HepG2 (cell line): Measurements from ENCODE around the gene MYADML2. TPM values are rescaled to one million over a fixed set of nuclear protein-coding genes. Genes with fewer than 3 reads are reported as not detected.

Source experiments
- ATF6 ChIP-seq: sonication (generic); formaldehyde crosslinking; conservative IDR thresholded peaks from 2 replicates; pipeline ENCODE4 v1.4.0; 2020; ENCODE audit warnings: missing genetic modification reagents
- CREM ChIP-seq, 2 experiments: sonication (generic) in 1 of 2; formaldehyde crosslinking in 1 of 2; IDR thresholded peaks; 2 replicates each; pipeline versions ENCODE4 v1.4.0 to v1.6.1; 2016 to 2020; ENCODE audit warnings: antibody characterized with exemption in 1 of 2, mild to moderate bottlenecking in 1 of 2, missing genetic modification reagents in 1 of 2
- DMAP1 ChIP-seq: IDR thresholded peaks from 2 replicates; pipeline ENCODE4 v1.6.1; 2016
- DR1 ChIP-seq: sonication (generic); formaldehyde crosslinking; IDR thresholded peaks from 2 replicates; pipeline ENCODE4 v1.8.0; 2021; ENCODE audit warnings: mild to moderate bottlenecking, missing genetic modification reagents, inconsistent platforms
- ISX ChIP-seq: sonication (generic); formaldehyde crosslinking; conservative IDR thresholded peaks from 2 replicates; pipeline ENCODE4 v1.5.0; 2020; ENCODE audit warnings: missing genetic modification reagents
- JUNB ChIP-seq: sonication (generic); formaldehyde crosslinking; IDR thresholded peaks from 2 replicates; pipeline ENCODE4 v1.8.0; 2022; ENCODE audit warnings: missing genetic modification reagents, mild to moderate bottlenecking, borderline replicate concordance
- KLF16 ChIP-seq, 2 experiments: sonication (generic) in 1 of 2; formaldehyde crosslinking in 1 of 2; IDR thresholded peaks; 2 replicates each; pipeline versions ENCODE4 v1.6.1 to v1.8.0; 2016 to 2023; ENCODE audit warnings: missing genetic modification reagents in 2 of 2, missing compliant biosample characterization in 1 of 2
- MAF1 ChIP-seq: sonication (generic); formaldehyde crosslinking; IDR thresholded peaks from 2 replicates; pipeline ENCODE4 v1.5.0; 2020; ENCODE audit warnings: missing genetic modification reagents, borderline replicate concordance
- RAD51 ChIP-seq: fragments of 450-650 bp; IDR thresholded peaks from 2 replicates; pipeline ENCODE4 v1.6.1; 2016; ENCODE audit warnings: borderline replicate concordance
- TBX2 ChIP-seq: sonication (generic); formaldehyde crosslinking; IDR thresholded peaks from 2 replicates; pipeline ENCODE4 v1.5.0; 2020; ENCODE audit warnings: missing genetic modification reagents, mild to moderate bottlenecking, borderline replicate concordance
- TERF1 ChIP-seq: sonication (generic); formaldehyde crosslinking; IDR thresholded peaks from 2 replicates; pipeline ENCODE4 v1.8.0; 2022; ENCODE audit warnings: mild to moderate bottlenecking, missing genetic modification reagents, moderate library complexity
- ZKSCAN5 ChIP-seq: sonication (generic); formaldehyde crosslinking; IDR thresholded peaks from 2 replicates; pipeline ENCODE4 v1.5.1; 2020; ENCODE audit warnings: mild to moderate bottlenecking, missing genetic modification reagents
- ZNF17 ChIP-seq: sonication (generic); formaldehyde crosslinking; IDR thresholded peaks from 2 replicates; pipeline ENCODE4 v1.5.0; 2020; ENCODE audit warnings: mild to moderate bottlenecking, missing genetic modification reagents
- ZNF292 ChIP-seq: sonication (generic); formaldehyde crosslinking; IDR thresholded peaks from 2 replicates; pipeline ENCODE4 v1.8.1; 2022; ENCODE audit warnings: mild to moderate bottlenecking, low read depth, missing genetic modification reagents, borderline replicate concordance
- ZNF329 ChIP-seq: sonication (generic); formaldehyde crosslinking; IDR thresholded peaks from 2 replicates; pipeline ENCODE4 v1.9.0; 2021; ENCODE audit warnings: low read depth, mild to moderate bottlenecking, missing genetic modification reagents
- ZNF331 ChIP-seq: sonication (generic); formaldehyde crosslinking; IDR thresholded peaks from 2 replicates; pipeline ENCODE4 v1.4.0; 2020; ENCODE audit warnings: missing genetic modification reagents
- ZNF337 ChIP-seq: sonication (generic); formaldehyde crosslinking; IDR thresholded peaks from 2 replicates; pipeline ENCODE4 v1.5.1; 2020; ENCODE audit warnings: missing genetic modification reagents, low read depth, mild to moderate bottlenecking, borderline replicate concordance
- ZNF468 ChIP-seq: sonication (generic); formaldehyde crosslinking; IDR thresholded peaks from 2 replicates; pipeline ENCODE4 v1.8.0; 2022; ENCODE audit warnings: mild to moderate bottlenecking, moderate library complexity, missing genetic modification reagents
- ZNF788 ChIP-seq: sonication (generic); formaldehyde crosslinking; IDR thresholded peaks from 2 replicates; pipeline ENCODE4 v1.5.0; 2020; ENCODE audit warnings: mild to moderate bottlenecking, missing genetic modification reagents, borderline replicate concordance
- ZNF891 ChIP-seq: sonication (generic); formaldehyde crosslinking; IDR thresholded peaks from 2 replicates; pipeline ENCODE4 v1.5.0; 2020; ENCODE audit warnings: mild to moderate bottlenecking, missing genetic modification reagents
- polyA plus RNA-seq, 8 experiments: library from polyadenylated mRNA; depleted of rRNA in 3 of 8; stranded (reverse) in 7 of 8; unstranded in 1 of 8; fragments of >200 nt; fragmentation: Illumina TruSeq in 4 of 8; extraction: Trizol in 4 of 8; gene quantifications; 2 replicates each; pipeline versions ENCODE4 v1.2.1 to v1.2.3, GENCODE V29; 2011 to 2016; ENCODE audit warnings: low read depth in 4 of 8, missing spikeins in 1 of 8, mixed read lengths in 1 of 8; ENCODE audit not compliant: insufficient read depth in 1 of 8
- total RNA-seq, 5 experiments: library from RNA; depleted of rRNA; stranded (reverse); fragments of >200 nt; fragmentation: Illumina TruSeq; extraction: Trizol; gene quantifications; 2 replicates each; pipeline ENCODE4 v1.2.3, GENCODE V29; 2016; ENCODE audit warnings: low read depth in 1 of 5

The MYADML2 gene
- total and polyA plus RNA-seq, 2 of the 13 experiments (the other 11 are each of a cell fraction or from before 2014, with no cell fraction given) = not detected

- TF ChIP-seq TERF1 (CRISPR knock-in tag) = 0 out of 2 replicates have a peak, but pooled peaks have one; percentile 29
- no peak for TF ChIP-seq ZNF337 (CRISPR knock-in tag)
- no peak for TF ChIP-seq JUNB (CRISPR knock-in tag)
- no peak for TF ChIP-seq ZNF329
- no peak for TF ChIP-seq ZNF17 (CRISPR knock-in tag)
- peak; percentile 73; the same call in 1 of the 2 replicates for TF ChIP-seq ZNF891 (CRISPR knock-in tag)
- no peak for TF ChIP-seq DR1
- TF ChIP-seq KLF16 (CRISPR knock-in tag; IDR thresholded peaks at IDR 0.05) = no peak
- no peak for TF ChIP-seq ZNF331 (CRISPR knock-in tag)
- TF ChIP-seq ZNF788 (CRISPR knock-in tag) = no peak
- TF ChIP-seq CREM (IDR thresholded peaks at IDR 0.05) = no peak
- TF ChIP-seq CREM (CRISPR knock-in tag; IDR thresholded peaks at IDR 0.05) = no peak
- no peak for TF ChIP-seq ZKSCAN5 (CRISPR knock-in tag)
- no peak for TF ChIP-seq ZNF292 (CRISPR knock-in tag)
- no peak for TF ChIP-seq ATF6 (CRISPR knock-in tag)
- TF ChIP-seq RAD51 = no peak
- TF ChIP-seq DMAP1 (CRISPR knock-in tag) = no peak
- no peak for TF ChIP-seq MAF1 (CRISPR knock-in tag)
- no peak for TF ChIP-seq TBX2
- TF ChIP-seq ZNF468 = peak; percentile 78; the same call in 1 of the 2 replicates
- no peak for TF ChIP-seq ISX
Measured at GRCh38 chr17:81931557-81932332, 15.3 kb downstream of the MYADML2 start (continued).
